ENCODE results near the gene CLDN4.
"Not testable (repeated sequence)": the region's sequence is repeated elsewhere in the genome, so short reads cannot be mapped to it uniquely, and the experiment has no call there.

Gene CLDN4

DNA sequence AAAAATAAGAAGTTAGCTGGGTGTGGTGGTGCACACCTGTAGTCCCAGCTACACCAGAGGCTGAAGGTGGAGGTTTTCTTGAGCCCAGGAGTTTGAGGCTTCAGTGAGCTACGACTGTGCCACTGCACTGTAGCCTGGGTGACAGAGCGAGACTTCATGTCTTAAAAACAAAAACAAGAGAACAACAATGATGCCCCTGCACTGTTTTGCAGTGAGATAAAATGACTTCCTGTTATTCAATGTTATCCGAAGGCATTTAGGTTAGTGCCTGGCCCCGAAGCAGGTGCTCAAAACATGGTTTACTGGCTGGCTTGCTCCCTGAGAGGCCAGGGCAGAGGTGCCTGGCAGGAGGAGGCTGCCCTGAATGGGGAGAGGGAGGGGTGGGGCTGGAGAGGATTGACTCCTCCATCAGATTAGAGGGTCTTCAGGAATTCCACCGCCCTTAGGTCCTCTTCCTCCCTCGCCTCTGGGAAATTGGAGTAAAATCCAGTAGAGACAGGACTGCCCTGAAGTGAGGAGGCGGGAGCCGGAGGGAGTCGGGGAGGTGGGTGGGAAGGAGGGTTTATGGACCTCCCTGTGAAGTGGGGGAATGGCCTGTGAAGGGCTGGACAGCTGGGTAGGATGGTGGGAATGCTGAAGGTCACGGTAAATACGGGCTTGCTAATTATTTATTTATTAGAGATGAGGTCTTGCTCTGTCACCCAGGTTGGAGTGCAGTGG is 6.8 kb upstream of the CLDN4 start:
- DNase-seq: no peak

GRCh38 chr7:73824986-73825385 is 5.8 kb upstream of the CLDN4 start:
- DNase-seq: no peak

- no peak for DNase-seq
These were observed 3.2 kb upstream of the CLDN4 start for GRCh38 chr7:73827567-73828106.

DNA sequence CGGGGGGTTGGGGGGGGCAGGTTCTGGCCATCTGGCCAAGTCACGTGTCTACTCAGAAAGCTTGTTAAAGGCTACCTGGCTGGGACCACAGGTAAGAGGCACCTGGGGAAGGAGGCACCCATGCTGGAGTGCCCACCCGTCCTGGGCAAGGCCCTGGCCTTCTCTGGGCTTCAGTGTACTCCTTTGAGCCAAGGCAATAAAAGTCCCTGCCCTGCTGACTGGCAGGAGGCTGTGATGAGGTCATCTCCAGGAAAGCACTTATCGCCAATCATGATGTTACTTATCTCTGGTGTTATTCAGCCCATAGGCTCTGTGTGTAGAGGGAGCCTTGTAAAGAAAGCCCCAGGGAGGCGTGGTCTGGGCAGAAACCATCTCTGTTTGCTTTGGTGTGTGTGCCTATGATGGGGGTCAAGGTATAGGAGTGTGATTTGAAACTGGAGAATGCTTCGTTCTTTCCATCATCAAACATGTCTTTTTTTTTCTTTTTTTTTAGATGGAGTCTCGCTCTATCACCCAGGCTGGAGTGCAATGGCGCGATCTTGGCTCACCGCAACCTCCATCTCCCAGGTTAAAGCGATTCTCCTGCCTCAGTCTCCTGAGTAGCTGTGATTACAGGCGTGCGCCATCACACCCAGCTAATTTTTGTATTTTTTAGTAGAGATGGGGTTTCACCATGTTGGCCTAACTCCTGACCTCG is 2.5 kb upstream of the CLDN4 start:
- no peak for DNase-seq

- DNase-seq: no peak
These were observed 1.8 kb upstream of the CLDN4 start for GRCh38 chr7:73828972-73829371.

- no peak for DNase-seq
These were observed 1.3 kb upstream of the CLDN4 start for GRCh38 chr7:73829505-73829904.

- DNase-seq: no peak
These were observed 695 bp upstream of the CLDN4 start for GRCh38 chr7:73829921-73830680.

DNA sequence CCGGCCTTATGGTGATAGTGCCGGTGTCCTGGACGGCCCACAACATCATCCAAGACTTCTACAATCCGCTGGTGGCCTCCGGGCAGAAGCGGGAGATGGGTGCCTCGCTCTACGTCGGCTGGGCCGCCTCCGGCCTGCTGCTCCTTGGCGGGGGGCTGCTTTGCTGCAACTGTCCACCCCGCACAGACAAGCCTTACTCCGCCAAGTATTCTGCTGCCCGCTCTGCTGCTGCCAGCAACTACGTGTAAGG is 713 bp downstream of the CLDN4 start:
- no peak for DNase-seq

GRCh38 chr7:73831834-73832651 is 1.2 kb downstream of the CLDN4 start:
- DNase-seq: no peak

DNA sequence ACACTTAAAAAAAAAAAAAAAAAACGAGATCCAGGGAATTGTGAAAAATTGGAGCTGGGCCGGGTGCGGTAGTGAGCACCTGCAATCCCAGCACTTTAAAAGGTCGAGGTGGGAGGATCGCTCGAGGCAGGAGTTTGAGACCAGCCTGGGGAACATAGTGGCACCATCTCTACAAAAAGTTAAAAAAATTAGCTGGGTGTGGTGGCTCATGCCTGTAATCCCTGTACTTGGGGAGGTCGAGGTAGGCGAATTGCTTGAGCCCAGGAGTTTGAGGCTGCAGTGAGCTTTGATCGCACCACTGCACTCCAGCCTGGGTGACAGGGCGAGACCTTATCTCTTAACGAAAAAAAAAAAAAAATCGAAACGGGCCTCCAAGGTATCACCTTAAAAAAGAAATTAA is 2.0 kb downstream of the CLDN4 start:
- no peak for DNase-seq

- DNase-seq: no peak
These were observed 2.6 kb downstream of the CLDN4 start for GRCh38 chr7:73833251-73833919.

GRCh38 chr7:73834626-73835191 is 3.9 kb downstream of the CLDN4 start:
- no peak for DNase-seq

GRCh38 chr7:73837167-73837566 is 6.4 kb downstream of the CLDN4 start:
- DNase-seq: not testable (repeated sequence)

DNA sequence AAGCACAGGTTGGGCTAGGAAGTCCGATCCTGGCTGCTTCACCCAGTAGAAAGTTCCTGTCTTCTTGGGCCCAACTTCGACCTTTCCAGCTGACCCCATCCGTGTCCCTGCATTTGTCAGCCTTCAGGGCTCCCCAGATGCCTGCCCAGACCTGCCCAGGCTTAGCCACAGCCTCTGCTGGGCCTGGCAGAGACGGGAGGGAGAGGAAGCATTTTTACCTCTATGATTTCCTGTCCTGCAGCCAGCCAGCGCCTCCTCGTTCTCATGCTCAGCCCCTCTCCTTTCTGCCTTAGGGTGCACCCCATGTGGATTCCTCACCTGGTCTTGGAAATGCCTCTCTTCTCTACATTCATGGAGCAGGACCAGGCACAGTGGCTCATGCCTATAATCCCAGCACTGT is 7.8 kb downstream of the CLDN4 start:
- no peak for DNase-seq

- DNase-seq: no peak
These were observed 8.5 kb downstream of the CLDN4 start for GRCh38 chr7:73839290-73839689.

DNA sequence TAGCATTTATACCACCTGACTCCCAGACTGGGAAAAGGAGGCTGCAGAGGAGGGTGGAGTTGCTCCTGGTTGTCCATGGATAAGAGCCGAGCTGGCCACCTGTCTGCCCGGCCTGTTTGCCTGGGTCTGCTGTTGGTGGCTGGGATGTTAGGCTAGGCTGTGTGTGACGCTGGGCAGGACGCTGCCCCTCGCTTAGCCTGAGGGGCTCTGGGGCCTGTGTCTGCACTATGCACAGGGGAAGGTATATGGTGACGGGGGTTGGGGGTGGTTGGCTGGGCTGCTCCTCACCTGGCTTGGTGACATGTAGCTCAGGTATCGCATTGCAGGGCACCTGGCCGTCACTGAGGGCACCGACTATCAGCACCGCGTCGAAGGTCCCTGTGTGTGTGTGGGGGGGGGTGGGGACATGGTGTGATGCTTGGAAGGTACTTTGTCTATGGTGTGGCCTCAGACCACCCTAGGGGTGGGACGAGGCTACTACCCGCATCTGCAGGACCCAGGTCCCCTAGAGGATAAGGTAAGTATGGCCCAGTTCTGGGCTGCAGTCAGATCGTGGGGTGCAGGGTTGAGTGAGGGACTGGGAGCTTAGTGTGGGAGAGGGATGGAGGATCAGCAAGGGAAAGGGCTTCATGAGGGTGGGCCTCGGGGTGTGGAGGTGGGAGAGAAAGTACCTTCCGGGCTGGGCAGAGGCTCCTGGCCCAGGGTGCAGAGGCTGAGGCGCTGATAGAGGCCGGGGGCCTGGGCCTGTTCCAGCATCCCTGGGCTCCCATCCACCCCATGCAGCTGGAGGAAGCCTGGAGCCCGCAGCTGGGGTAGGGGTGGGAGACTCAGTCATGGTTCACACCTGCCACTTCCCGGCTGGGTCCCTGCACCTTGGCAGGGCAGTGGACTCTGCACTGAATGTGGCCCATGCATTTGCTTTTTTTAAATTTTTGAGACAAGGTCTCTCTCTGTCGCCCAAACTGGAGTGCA is 9.2 kb downstream of the CLDN4 start:
- DNase-seq: no peak

DNA sequence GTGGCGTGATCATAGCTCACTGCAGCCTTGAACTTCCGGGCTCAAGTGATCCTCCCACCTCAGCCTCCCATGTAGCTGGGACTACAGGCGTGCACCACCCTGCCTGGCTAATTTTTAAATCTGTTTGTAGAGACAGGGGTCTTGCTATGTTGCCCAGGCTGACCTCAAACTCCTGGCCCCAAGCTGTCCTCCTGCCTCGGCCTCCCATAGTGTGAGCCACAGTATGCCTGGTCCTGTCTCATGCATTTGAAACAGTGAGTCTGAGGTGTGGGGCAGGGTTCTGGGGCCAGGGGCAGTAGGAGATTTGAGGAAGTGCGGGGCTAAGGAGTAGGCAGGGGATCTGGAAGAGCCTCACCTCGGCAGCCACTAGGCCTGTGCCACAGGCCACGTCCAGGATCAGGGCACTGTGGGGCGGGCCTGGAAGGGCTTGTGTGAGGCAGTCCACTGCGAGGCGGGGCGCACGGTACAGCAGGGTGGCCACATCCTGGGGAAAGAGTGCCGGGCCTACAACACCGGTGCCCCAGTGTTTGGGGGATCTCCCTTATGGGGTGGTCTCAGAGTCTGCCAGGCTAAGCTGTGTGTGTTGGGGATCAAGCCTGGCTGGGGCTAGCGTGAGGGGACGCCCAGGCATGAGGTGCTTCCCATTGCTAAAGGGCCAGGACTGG is 10.1 kb downstream of the CLDN4 start:
- DNase-seq: no peak

DNA sequence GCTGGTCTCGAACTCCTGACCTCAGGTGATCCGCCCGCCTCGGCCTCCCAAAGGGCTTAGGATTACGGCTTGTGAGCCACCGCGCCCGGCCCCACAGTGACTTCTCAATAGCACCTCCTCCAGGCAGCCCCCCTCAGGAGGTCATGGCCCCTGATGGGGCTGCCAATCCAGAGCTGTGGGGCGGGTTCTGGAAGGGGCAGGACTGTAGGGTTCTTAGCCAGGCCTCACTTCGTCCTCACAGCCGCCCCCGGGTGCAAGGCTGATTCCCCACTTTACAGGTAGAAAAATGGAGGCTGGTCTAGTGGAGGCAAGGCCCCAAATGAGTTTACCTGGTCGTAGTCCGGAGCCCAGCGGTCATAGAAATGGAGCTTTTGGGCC is 10.9 kb downstream of the CLDN4 start:
- DNase-seq: no peak

GRCh38 chr7:73842067-73842976 is 11.5 kb downstream of the CLDN4 start, which contains the start of gene METTL27:
TSS of gene METTL27 (minus strand) at chr7:73842516. CDS start at chr7:73842140, 376 bp downstream.
- peak; percentile 82 for DNase-seq

Measured in activated CD4-positive, alpha-beta T cell treated with anti-CD3 and anti-CD28 coated beads for 1 hour (primary cell).